Peyer's patch (tissue), 4 donors: ENCODE data around the gene CAMK2B. TPM values are rescaled to one million over a fixed set of nuclear protein-coding genes. Genes with fewer than 3 reads are reported as not detected.

Experiments used
- DNase-seq, 3 donors: peaks; one replicate each; pipeline ENCODE4 v3.0.0-alpha.2; 2017 to 2019
- H3K27ac ChIP-seq, 4 donors: fragments of 200-600 bp; sonication (generic); one replicate each; pipeline ENCODE4 v1.5.1; 2016 to 2019
- H3K27me3 ChIP-seq, 2 donors: fragments of 200-600 bp; sonication (generic); one replicate each; pipeline ENCODE4 v1.5.1; 2019
- H3K36me3 ChIP-seq, 3 donors: fragments of 200-600 bp; sonication (generic); one replicate each; pipeline ENCODE4 v1.5.1; 2016 to 2019
- H3K4me1 ChIP-seq, 4 donors: fragments of 200-600 bp; sonication (generic); one replicate each; pipeline ENCODE4 v1.5.1; 2016 to 2019
- H3K4me3 ChIP-seq, 4 donors: fragments of 200-600 bp; sonication (generic); 1 replicate in 3 of 4; 2 replicates in 1 of 4; pipeline ENCODE4 v1.5.1; 2016 to 2019; ENCODE audit warnings: mild to moderate bottlenecking in 1 of 4
- H3K9me3 ChIP-seq, 4 donors: fragments of 200-600 bp; sonication (generic); one replicate each; pipeline ENCODE4 v1.5.1; 2016 to 2019; ENCODE audit warnings: mild to moderate bottlenecking in 1 of 4
- CTCF ChIP-seq, 6 experiments: fragments of 450-650 bp in 4 of 6; fragments of 200-600 bp in 2 of 6; sonication (generic) in 1 of 6; IDR thresholded peaks; one replicate each; pipeline ENCODE4 v1.5.1; 2017 to 2019; ENCODE audit warnings: antibody characterized with exemption in 6 of 6, mild to moderate bottlenecking in 3 of 6, moderate library complexity in 1 of 6
- POLR2A ChIP-seq, 2 donors: fragments of 450-650 bp; IDR thresholded peaks; one replicate each; pipeline ENCODE4 v1.5.1; 2017; ENCODE audit warnings: antibody characterized with exemption in 2 of 2, mild to moderate bottlenecking in 2 of 2, moderate library complexity in 2 of 2
- total RNA-seq, 4 donors: library from RNA; depleted of rRNA; stranded (reverse); fragments of >200 nt; gene quantifications; one replicate each; pipeline ENCODE4 v1.1.0, GENCODE V29; 2016

CAMK2B gene
- total RNA-seq, 4 donors from 2014 or later, result 0.67 to 3.9 (median 2.2) TPM

- TF ChIP-seq POLR2A (IDR thresholded peaks at IDR 0.05), result no peak
- no peak for TF ChIP-seq CTCF (IDR thresholded peaks at IDR 0.05)
Observed at GRCh38 chr7:44229546-44230105, 95.8 kb downstream of the CAMK2B start.

GRCh38 chr7:44228571-44229350 is 96.6 kb downstream of the CAMK2B start:
- H3K4me1 ChIP-seq, result no peaks in the 10 kb centered on the region
- TF ChIP-seq CTCF (IDR thresholded peaks at IDR 0.05) (no peak), POLR2A (IDR thresholded peaks at IDR 0.05) (no peak)
- H3K4me3 ChIP-seq, result no peak overlapping the region
- no peak overlapping the region for H3K27ac ChIP-seq
- H3K9me3 ChIP-seq, result no peaks in the 10 kb centered on the region
- H3K36me3 ChIP-seq, result no peaks in the 10 kb centered on the region
- no peaks in the 10 kb centered on the region for H3K27me3 ChIP-seq
- no peak for DNase-seq

More at GRCh38 chr7:44229546-44230105, 95.8 kb downstream of the CAMK2B start:
- Histone ChIP-seq H3K27ac (no peak overlapping the region), H3K36me3 (no peaks in the 10 kb centered on the region), H3K9me3 (no peaks in the 10 kb centered on the region), H3K4me3 (no peak overlapping the region), H3K4me1 (no peaks in the 10 kb centered on the region), H3K27me3 (no peaks in the 10 kb centered on the region)
- DNase-seq, result no peak

- Histone ChIP-seq H3K27ac (no peak overlapping the region), H3K27me3 (no peaks in the 10 kb centered on the region), H3K9me3 (no peaks in the 10 kb centered on the region), H3K36me3 (no peaks in the 10 kb centered on the region), H3K4me3 (no peak overlapping the region), H3K4me1 (no peaks in the 10 kb centered on the region)
- TF ChIP-seq POLR2A (IDR thresholded peaks at IDR 0.05) (no peak), CTCF (IDR thresholded peaks at IDR 0.05) (no peak)
- DNase-seq, result no peak
Observed at GRCh38 chr7:44227911-44228310, 97.5 kb downstream of the CAMK2B start.

GRCh38 chr7:44226396-44226753 is 99.0 kb downstream of the CAMK2B start:
- TF ChIP-seq CTCF (IDR thresholded peaks at IDR 0.05) (no peak), POLR2A (IDR thresholded peaks at IDR 0.05) (no peak)
- Histone ChIP-seq H3K36me3 (no peaks in the 10 kb centered on the region), H3K27me3 (no peaks in the 10 kb centered on the region), H3K4me3 (no peak overlapping the region), H3K4me1 (no peaks in the 10 kb centered on the region), H3K27ac (no peak overlapping the region), H3K9me3 (no peaks in the 10 kb centered on the region)
- no peak for DNase-seq

- no peak for DNase-seq
- no peaks in the 10 kb centered on the region for H3K4me1 ChIP-seq
- TF ChIP-seq CTCF (IDR thresholded peaks at IDR 0.05), result no peak
- no peak for TF ChIP-seq POLR2A (IDR thresholded peaks at IDR 0.05)
- H3K4me3 ChIP-seq, result no peak overlapping the region
- H3K36me3 ChIP-seq, result no peaks in the 10 kb centered on the region
- H3K9me3 ChIP-seq, result no peaks in the 10 kb centered on the region
- no peaks in the 10 kb centered on the region for H3K27me3 ChIP-seq
- H3K27ac ChIP-seq, result no peak overlapping the region
Observed at GRCh38 chr7:44225566-44226395, 99.6 kb downstream of the CAMK2B start.
